Upper lobe of left lung (tissue), 4 donors: ENCODE results near the gene IFITM5.
A peak's percentile ranks its signal among the peaks of the same experiment; 100 is the strongest.

ENCODE experiments used
- CTCF ChIP-seq, 6 experiments: fragments of 450-650 bp in 4 of 6; fragments of 200-600 bp in 2 of 6; sonication (generic) in 2 of 6; IDR thresholded peaks; one replicate each; pipeline ENCODE4 v1.5.1; 2016 to 2019; ENCODE audit warnings: antibody characterized with exemption in 6 of 6
- POLR2A ChIP-seq, 4 donors: fragments of 450-650 bp; IDR thresholded peaks; one replicate each; pipeline ENCODE4 v1.5.1; 2016 to 2017; ENCODE audit warnings: antibody characterized with exemption in 4 of 4, mild to moderate bottlenecking in 2 of 4
- POLR2AphosphoS5 ChIP-seq, 2 donors: sonication (generic); formaldehyde crosslinking; IDR thresholded peaks; one replicate each; pipeline ENCODE4 v1.5.1; 2017; ENCODE audit warnings: antibody characterized with exemption in 2 of 2

DNA sequence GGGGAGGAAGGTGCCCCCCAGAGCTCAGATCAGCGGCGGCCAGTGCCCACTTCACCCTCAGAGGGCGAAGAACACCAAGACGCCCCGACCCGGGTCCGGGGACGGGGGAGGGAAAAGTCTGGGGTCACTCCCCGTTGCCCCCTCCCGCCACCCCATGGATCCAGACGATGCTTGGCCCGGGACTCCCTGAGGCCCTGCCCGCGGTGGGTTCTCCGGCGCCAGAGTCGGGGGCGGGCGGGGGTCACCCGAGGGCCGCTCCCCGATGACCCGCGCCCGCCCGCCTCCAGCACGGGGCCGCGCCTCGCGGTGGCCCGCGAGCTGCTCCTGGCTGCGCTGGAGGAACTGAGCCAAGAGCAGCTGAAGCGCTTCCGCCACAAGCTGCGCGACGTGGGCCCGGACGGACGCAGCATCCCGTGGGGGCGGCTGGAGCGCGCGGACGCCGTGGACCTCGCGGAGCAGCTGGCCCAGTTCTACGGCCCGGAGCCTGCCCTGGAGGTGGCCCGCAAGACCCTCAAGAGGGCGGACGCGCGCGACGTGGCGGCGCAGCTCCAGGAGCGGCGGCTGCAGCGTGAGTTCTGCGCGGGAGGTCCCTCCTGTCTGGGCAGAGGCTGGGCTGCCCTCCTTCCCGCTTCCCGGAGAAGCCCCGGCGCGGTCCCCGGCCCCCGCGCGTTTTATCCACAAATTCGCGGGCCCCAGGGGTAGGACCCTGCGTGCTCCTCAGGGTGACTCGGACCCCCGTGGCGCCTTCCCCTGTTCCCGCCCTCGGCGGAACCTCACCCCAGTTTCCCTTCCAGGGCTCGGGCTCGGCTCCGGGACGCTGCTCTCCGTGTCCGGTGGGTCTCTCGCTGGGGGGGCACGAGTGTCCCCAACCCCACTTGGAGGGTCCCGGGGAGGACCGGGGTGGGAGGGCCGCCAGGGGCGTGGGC is 20.0 kb downstream of the IFITM5 start:
- TF ChIP-seq POLR2A (IDR thresholded peaks at IDR 0.05) (peak in 1 of 4 donors; percentile 43), CTCF (IDR thresholded peaks at IDR 0.05) (no peak), POLR2AphosphoS5 (IDR thresholded peaks at IDR 0.05) (no peak)
